GM12874 (cell line): Measurements from ENCODE around the gene RADIL.
A peak's percentile ranks its signal among the peaks of the same experiment; 100 is the strongest.

ENCODE experiments used
- CTCF ChIP-seq: IDR thresholded peaks from 2 replicates; pipeline ENCODE4 v1.5.1; 2011; ENCODE audit warnings: low read depth, mild to moderate bottlenecking, control low read depth, low read length, moderate library complexity; ENCODE audit not compliant: insufficient read depth

Gene RADIL

GRCh38 chr7:4800926-4801838, 82.3 kb downstream of the RADIL start:
- no peak for TF ChIP-seq CTCF

- TF ChIP-seq CTCF = no peak
Measured at GRCh38 chr7:4800487-4800886, 83.0 kb downstream of the RADIL start.

GRCh38 chr7:4799508-4800268, 83.8 kb downstream of the RADIL start:
- TF ChIP-seq CTCF = no peak

GRCh38 chr7:4798706-4799235, 84.7 kb downstream of the RADIL start:
- no peak for TF ChIP-seq CTCF

- TF ChIP-seq CTCF = peak; percentile 97
Measured at GRCh38 chr7:4797858-4798705, 85.4 kb downstream of the RADIL start.

GRCh38 chr7:4796453-4796852, 87.1 kb downstream of the RADIL start:
- no peak for TF ChIP-seq CTCF
